Fibroblast of lung (primary cell): ENCODE results near the gene OTUD4. TPM values are rescaled to one million over a fixed set of nuclear protein-coding genes. Genes with fewer than 3 reads are reported as not detected.

ENCODE experiments used
- DNase-seq, 2 donors: peaks; one replicate each; pipeline versions ENCODE4 v3.0.0 to v3.0.0-alpha.2; 2010; ENCODE audit warnings: low read depth in 2 of 2
- H2AFZ ChIP-seq: 2 replicates; pipeline ENCODE4 v1.5.1; 2012; ENCODE audit warnings: low read length, control low read depth, inconsistent platforms
- H3K27ac ChIP-seq: 2 replicates; pipeline ENCODE4 v1.5.1; 2011; ENCODE audit warnings: low read length, control low read depth; ENCODE audit not compliant: insufficient read depth
- H3K27me3 ChIP-seq: 2 replicates; pipeline ENCODE4 v1.5.1; 2011; ENCODE audit warnings: mild to moderate bottlenecking, low read length; ENCODE audit not compliant: control insufficient read depth, insufficient read depth
- H3K36me3 ChIP-seq: 2 replicates; pipeline ENCODE4 v1.5.1; 2011; ENCODE audit warnings: low read length; ENCODE audit not compliant: control insufficient read depth, insufficient read depth
- H3K4me1 ChIP-seq: 2 replicates; pipeline ENCODE4 v1.5.1; 2011; ENCODE audit warnings: low read length; ENCODE audit not compliant: control insufficient read depth, insufficient read depth; ENCODE audit errors: extremely low read depth
- H3K4me2 ChIP-seq: 2 replicates; pipeline ENCODE4 v1.5.1; 2011; ENCODE audit warnings: low read length, control low read depth; ENCODE audit not compliant: insufficient read depth; ENCODE audit errors: extremely low read depth
- H3K4me3 ChIP-seq, 4 experiments: fragments of 200-600 bp in 1 of 4; sonication (generic) in 1 of 4; replicated peaks in 1 of 4; 2 replicates each; pipeline ENCODE4 v1.5.1; 2011 to 2016; ENCODE audit warnings: low read length in 4 of 4, low read depth in 3 of 4, mild to moderate bottlenecking in 3 of 4, control low read depth in 2 of 4, inconsistent platforms in 1 of 4, mixed read lengths in 1 of 4; ENCODE audit not compliant: insufficient read depth in 1 of 4; ENCODE audit errors: control extremely low read depth in 1 of 4
- H3K79me2 ChIP-seq: 2 replicates; pipeline ENCODE4 v1.5.1; 2012; ENCODE audit warnings: mild to moderate bottlenecking, low read length, inconsistent platforms; ENCODE audit not compliant: control insufficient read depth, insufficient read depth
- H3K9ac ChIP-seq: 2 replicates; pipeline ENCODE4 v1.5.1; 2011; ENCODE audit warnings: mild to moderate bottlenecking, low read length, control low read depth; ENCODE audit not compliant: insufficient read depth
- H3K9me3 ChIP-seq: 2 replicates; pipeline ENCODE4 v1.5.1; 2012; ENCODE audit warnings: low read depth, low read length; ENCODE audit not compliant: control insufficient read depth, insufficient read depth
- H4K20me1 ChIP-seq: 2 replicates; pipeline ENCODE4 v1.5.1; 2011; ENCODE audit warnings: low read length; ENCODE audit not compliant: control insufficient read depth, insufficient read depth; ENCODE audit errors: extremely low read depth
- CTCF ChIP-seq, 2 donors: IDR thresholded peaks in 1 of 2; conservative IDR thresholded peaks in 1 of 2; 1 replicate in 1 of 2; 2 replicates in 1 of 2; pipeline ENCODE4 v1.5.1; 2011 to 2012; ENCODE audit warnings: low read length in 2 of 2, control low read depth in 1 of 2, inconsistent platforms in 1 of 2, low read depth in 1 of 2, mild to moderate bottlenecking in 1 of 2
- EZH2 ChIP-seq: IDR thresholded peaks from 2 replicates; pipeline ENCODE4 v1.5.1; 2012; ENCODE audit warnings: low read length, control low read depth, mild to moderate bottlenecking; ENCODE audit errors: missing control alignments
- polyA plus RNA-seq, 2 donors: library from polyadenylated mRNA; depleted of rRNA in 1 of 2; stranded (reverse) in 1 of 2; unstranded in 1 of 2; fragments of >200 nt; gene quantifications; 2 replicates each; pipeline ENCODE4 v1.2.1, GENCODE V29; 2011 to 2012; ENCODE audit warnings: missing spikeins in 1 of 2
- total RNA-seq: library from RNA; depleted of rRNA; stranded (reverse); fragments of >200 nt; gene quantifications from 2 replicates; pipeline ENCODE4 v1.2.1, GENCODE V29; 2014

OTUD4 gene
- total and polyA plus RNA-seq, 2 donors (not counting 1 experiment from before 2014, with no cell fraction given) = 21.3 to 25.7 TPM

GRCh38 chr4:145103496-145103895 lies 76.9 kb downstream of the OTUD4 start:
- Histone ChIP-seq H2AFZ (no peak overlapping the region), H3K36me3 (peaks cover 1% of the 10 kb centered on the region), H3K79me2 (peaks cover 59% of the 10 kb centered on the region), H3K9ac (no peak overlapping the region), H3K4me2 (no peak overlapping the region), H4K20me1 (no peaks in the 10 kb centered on the region), H3K27ac (no peak overlapping the region), H3K27me3 (no peaks in the 10 kb centered on the region), H3K4me3 (no peak overlapping the region), H3K9me3 (no peaks in the 10 kb centered on the region), H3K4me1 (no peaks in the 10 kb centered on the region)
- no peak for TF ChIP-seq EZH2
- TF ChIP-seq CTCF (conservative IDR thresholded peaks at IDR 0.05 in 1 of 2, IDR thresholded peaks at IDR 0.05 in 1 of 2; ENCODE audit: low read depth in 1 of 2, low read length in 2 of 2) = no peak
- DNase-seq = no peak

GRCh38 chr4:145102619-145103018 lies 77.8 kb downstream of the OTUD4 start:
- H3K27ac ChIP-seq = no peak overlapping the region
- no peak for DNase-seq
- no peak overlapping the region for H3K9ac ChIP-seq
- H3K36me3 ChIP-seq = no peaks in the 10 kb centered on the region
- H3K4me2 ChIP-seq = no peak overlapping the region
- no peaks in the 10 kb centered on the region for H3K27me3 ChIP-seq
- TF ChIP-seq CTCF (conservative IDR thresholded peaks at IDR 0.05 in 1 of 2, IDR thresholded peaks at IDR 0.05 in 1 of 2; ENCODE audit: low read depth in 1 of 2, low read length in 2 of 2) (no peak), EZH2 (no peak)
- no peak overlapping the region for H2AFZ ChIP-seq
- no peak overlapping the region for H3K4me3 ChIP-seq
- H3K79me2 ChIP-seq = peaks cover 63% of the 10 kb centered on the region
- H3K9me3 ChIP-seq = no peaks in the 10 kb centered on the region
- H4K20me1 ChIP-seq = no peaks in the 10 kb centered on the region
- H3K4me1 ChIP-seq = no peaks in the 10 kb centered on the region

- DNase-seq = peak in 1 of 2 donors; percentile 17
- no peaks in the 10 kb centered on the region for H3K27me3 ChIP-seq
- no peaks in the 10 kb centered on the region for H3K9me3 ChIP-seq
- no peak overlapping the region for H3K9ac ChIP-seq
- H3K4me3 ChIP-seq = no peak overlapping the region
- H3K4me1 ChIP-seq = no peaks in the 10 kb centered on the region
- H3K79me2 ChIP-seq = peaks cover 76% of the 10 kb centered on the region
- no peaks in the 10 kb centered on the region for H3K36me3 ChIP-seq
- TF ChIP-seq CTCF (conservative IDR thresholded peaks at IDR 0.05 in 1 of 2, IDR thresholded peaks at IDR 0.05 in 1 of 2; ENCODE audit: low read depth in 1 of 2, low read length in 2 of 2) (no peak), EZH2 (no peak)
- H3K4me2 ChIP-seq = no peak overlapping the region
- no peaks in the 10 kb centered on the region for H4K20me1 ChIP-seq
- no peak overlapping the region for H2AFZ ChIP-seq
- no peak overlapping the region for H3K27ac ChIP-seq
These were observed 79.3 kb downstream of the OTUD4 start for GRCh38 chr4:145101091-145101490.
